ENCODE data around the gene KDM4B. TPM values are rescaled to one million over a fixed set of nuclear protein-coding genes. Genes with fewer than 3 reads are reported as not detected.

The KDM4B gene
- total RNA-seq, 1 donor from 2014 or later: 38.9 TPM

GRCh38 chr19:5114727-5115126 lies 145.8 kb downstream of the KDM4B start:
- intact Hi-C loops (cut with micrococcal nuclease): no loop called here
- no peak overlapping the region for H3K4me3 Mint-ChIP-seq
- H3K36me3 Mint-ChIP-seq (ENCODE audit: low read depth): peaks cover 13% of the 10 kb centered on the region
- H3K27ac Mint-ChIP-seq: no peak overlapping the region
- no peaks in the 10 kb centered on the region for H3K27me3 Mint-ChIP-seq (ENCODE audit: insufficient read depth)
- no peak for DNase-seq (ENCODE audit: low spot score)
- no peaks in the 10 kb centered on the region for H3K9me3 Mint-ChIP-seq
- no peaks in the 10 kb centered on the region for H3K4me1 Mint-ChIP-seq (ENCODE audit: low read depth)

- intact Hi-C loops (cut with micrococcal nuclease): no loop called here
- no peak overlapping the region for H3K4me3 Mint-ChIP-seq
- DNase-seq (ENCODE audit: low spot score): no peak
- H3K36me3 Mint-ChIP-seq (ENCODE audit: low read depth): peaks cover 13% of the 10 kb centered on the region
- no peaks in the 10 kb centered on the region for H3K4me1 Mint-ChIP-seq (ENCODE audit: low read depth)
- H3K27me3 Mint-ChIP-seq (ENCODE audit: insufficient read depth): no peaks in the 10 kb centered on the region
- no peak overlapping the region for H3K27ac Mint-ChIP-seq
- no peaks in the 10 kb centered on the region for H3K9me3 Mint-ChIP-seq
These were observed 146.4 kb downstream of the KDM4B start for GRCh38 chr19:5115351-5115750.

GRCh38 chr19:5115771-5116202 lies 146.9 kb downstream of the KDM4B start:
- intact Hi-C loops (cut with micrococcal nuclease): no loop called here
- H3K36me3 Mint-ChIP-seq (ENCODE audit: low read depth): peaks cover 13% of the 10 kb centered on the region
- DNase-seq (ENCODE audit: low spot score): no peak
- H3K4me3 Mint-ChIP-seq: no peak overlapping the region
- H3K9me3 Mint-ChIP-seq: no peaks in the 10 kb centered on the region
- H3K27ac Mint-ChIP-seq: no peak overlapping the region
- H3K4me1 Mint-ChIP-seq (ENCODE audit: low read depth): no peaks in the 10 kb centered on the region
- H3K27me3 Mint-ChIP-seq (ENCODE audit: insufficient read depth): no peaks in the 10 kb centered on the region

GRCh38 chr19:5116292-5116691 lies 147.4 kb downstream of the KDM4B start:
- intact Hi-C loops (cut with micrococcal nuclease): no loop called here
- Mint-ChIP-seq H3K27ac (peak overlapping the region; percentile 67), H3K4me3 (no peak overlapping the region), H3K9me3 (no peaks in the 10 kb centered on the region), H3K4me1 (ENCODE audit: low read depth) (no peaks in the 10 kb centered on the region), H3K36me3 (ENCODE audit: low read depth) (peaks cover 13% of the 10 kb centered on the region), H3K27me3 (ENCODE audit: insufficient read depth) (no peaks in the 10 kb centered on the region)
- DNase-seq (ENCODE audit: low spot score): no peak

GRCh38 chr19:5117421-5117820 lies 148.5 kb downstream of the KDM4B start:
- no peaks in the 10 kb centered on the region for H3K27me3 Mint-ChIP-seq (ENCODE audit: insufficient read depth)
- H3K4me3 Mint-ChIP-seq: no peak overlapping the region
- peaks cover 5% of the 10 kb centered on the region for H3K4me1 Mint-ChIP-seq (ENCODE audit: low read depth)
- no peak for DNase-seq (ENCODE audit: low spot score)
- H3K36me3 Mint-ChIP-seq (ENCODE audit: low read depth): peaks cover 12% of the 10 kb centered on the region
- H3K27ac Mint-ChIP-seq: no peak overlapping the region
- intact Hi-C loops (cut with micrococcal nuclease): no loop called here
- H3K9me3 Mint-ChIP-seq: no peaks in the 10 kb centered on the region

GRCh38 chr19:5118026-5118425 lies 149.1 kb downstream of the KDM4B start:
- H3K9me3 Mint-ChIP-seq: no peaks in the 10 kb centered on the region
- intact Hi-C loops (cut with micrococcal nuclease): no loop called here
- no peak for DNase-seq (ENCODE audit: low spot score)
- no peak overlapping the region for H3K4me3 Mint-ChIP-seq
- no peaks in the 10 kb centered on the region for H3K27me3 Mint-ChIP-seq (ENCODE audit: insufficient read depth)
- H3K4me1 Mint-ChIP-seq (ENCODE audit: low read depth): peaks cover 5% of the 10 kb centered on the region
- H3K27ac Mint-ChIP-seq: no peak overlapping the region
- H3K36me3 Mint-ChIP-seq (ENCODE audit: low read depth): peaks cover 11% of the 10 kb centered on the region

GRCh38 chr19:5119297-5119998 lies 150.5 kb downstream of the KDM4B start:
- intact Hi-C loops (cut with micrococcal nuclease): no loop called here
- Mint-ChIP-seq H3K27ac (no peak overlapping the region), H3K4me1 (ENCODE audit: low read depth) (peaks cover 5% of the 10 kb centered on the region), H3K36me3 (ENCODE audit: low read depth) (peaks cover 11% of the 10 kb centered on the region), H3K4me3 (no peak overlapping the region), H3K27me3 (ENCODE audit: insufficient read depth) (no peaks in the 10 kb centered on the region), H3K9me3 (no peaks in the 10 kb centered on the region)
- no peak for DNase-seq (ENCODE audit: low spot score)

- intact Hi-C loops (cut with micrococcal nuclease): no loop called here
- H3K4me1 Mint-ChIP-seq (ENCODE audit: low read depth): peaks cover 5% of the 10 kb centered on the region
- no peak for DNase-seq (ENCODE audit: low spot score)
- peaks cover 11% of the 10 kb centered on the region for H3K36me3 Mint-ChIP-seq (ENCODE audit: low read depth)
- no peaks in the 10 kb centered on the region for H3K9me3 Mint-ChIP-seq
- H3K4me3 Mint-ChIP-seq: no peak overlapping the region
- no peak overlapping the region for H3K27ac Mint-ChIP-seq
- H3K27me3 Mint-ChIP-seq (ENCODE audit: insufficient read depth): no peaks in the 10 kb centered on the region
These were observed 151.4 kb downstream of the KDM4B start for GRCh38 chr19:5120321-5120720.

- no peaks in the 10 kb centered on the region for H3K27me3 Mint-ChIP-seq (ENCODE audit: insufficient read depth)
- H3K4me3 Mint-ChIP-seq: no peak overlapping the region
- no peaks in the 10 kb centered on the region for H3K9me3 Mint-ChIP-seq
- no peak for DNase-seq (ENCODE audit: low spot score)
- H3K4me1 Mint-ChIP-seq (ENCODE audit: low read depth): peaks cover 5% of the 10 kb centered on the region
- H3K36me3 Mint-ChIP-seq (ENCODE audit: low read depth): peaks cover 11% of the 10 kb centered on the region
- H3K27ac Mint-ChIP-seq: no peak overlapping the region
- intact Hi-C loops (cut with micrococcal nuclease): no loop called here
These were observed 151.9 kb downstream of the KDM4B start for GRCh38 chr19:5120833-5121232.

- no peak for DNase-seq (ENCODE audit: low spot score)
- Mint-ChIP-seq H3K27ac (no peak overlapping the region), H3K9me3 (no peaks in the 10 kb centered on the region), H3K36me3 (ENCODE audit: low read depth) (peaks cover 8% of the 10 kb centered on the region), H3K4me3 (no peak overlapping the region), H3K4me1 (ENCODE audit: low read depth) (peaks cover 5% of the 10 kb centered on the region), H3K27me3 (ENCODE audit: insufficient read depth) (no peaks in the 10 kb centered on the region)
- intact Hi-C loops (cut with micrococcal nuclease): no loop called here
These were observed 152.6 kb downstream of the KDM4B start for GRCh38 chr19:5121266-5122120.

GRCh38 chr19:5122121-5122400 lies 153.1 kb downstream of the KDM4B start:
- Mint-ChIP-seq H3K9me3 (no peaks in the 10 kb centered on the region), H3K36me3 (ENCODE audit: low read depth) (peaks cover 6% of the 10 kb centered on the region), H3K4me1 (ENCODE audit: low read depth) (peaks cover 5% of the 10 kb centered on the region), H3K27ac (peak overlapping the region; percentile 22), H3K4me3 (no peak overlapping the region), H3K27me3 (ENCODE audit: insufficient read depth) (no peaks in the 10 kb centered on the region)
- DNase-seq (ENCODE audit: low spot score): no peak
- intact Hi-C loops (cut with micrococcal nuclease): no loop called here

GRCh38 chr19:5122671-5123409 lies 153.9 kb downstream of the KDM4B start:
- Mint-ChIP-seq H3K36me3 (ENCODE audit: low read depth) (peaks cover 6% of the 10 kb centered on the region), H3K4me1 (ENCODE audit: low read depth) (peaks cover 5% of the 10 kb centered on the region), H3K27ac (no peak overlapping the region), H3K4me3 (no peak overlapping the region), H3K9me3 (no peaks in the 10 kb centered on the region), H3K27me3 (ENCODE audit: insufficient read depth) (no peaks in the 10 kb centered on the region)
- no peak for DNase-seq (ENCODE audit: low spot score)
- intact Hi-C loops (cut with micrococcal nuclease): no loop called here

GRCh38 chr19:5123646-5124045 lies 154.7 kb downstream of the KDM4B start:
- H3K4me3 Mint-ChIP-seq: no peak overlapping the region
- no peak overlapping the region for H3K27ac Mint-ChIP-seq
- DNase-seq (ENCODE audit: low spot score): no peak
- H3K9me3 Mint-ChIP-seq: no peaks in the 10 kb centered on the region
- H3K27me3 Mint-ChIP-seq (ENCODE audit: insufficient read depth): no peaks in the 10 kb centered on the region
- intact Hi-C loops (cut with micrococcal nuclease): no loop called here
- H3K4me1 Mint-ChIP-seq (ENCODE audit: low read depth): peaks cover 5% of the 10 kb centered on the region
- peaks cover 6% of the 10 kb centered on the region for H3K36me3 Mint-ChIP-seq (ENCODE audit: low read depth)

Measured in activated T-helper 1 cell treated with anti-CD3 and anti-CD28 coated beads, Interleukin-12 subunit alpha, Interleukin-12 subunit beta, Interleukin-2, Interleukin-4 antibody, amounts not matched to agents 30 ng/mL and 10 ng/mL and 1 ng/mL, durations not matched to agents 14 hours and 24 hours and 36 hours (primary cell).